Smooth muscle cell (in vitro differentiated cells): ENCODE measurements around the gene CCDC148. TPM values are rescaled to one million over a fixed set of nuclear protein-coding genes. Genes with fewer than 3 reads are reported as not detected.
"Not testable (repeated sequence)": the region's sequence is repeated elsewhere in the genome, so short reads cannot be mapped to it uniquely, and the experiment has no call there.

Source experiments
- DNase-seq: peaks from one replicate; lab custom pipeline; 2025; ENCODE audit not compliant: unreplicated experiment; lab: John Stamatoyannopoulos, UW
- H2AFZ ChIP-seq: fragments of 200-600 bp; sonication (generic); 2 replicates; pipeline ENCODE4 v1.6.0; 2016; ENCODE audit warnings: antibody characterized with exemption, low read depth, mild to moderate bottlenecking
- H3F3A ChIP-seq: fragments of 200-600 bp; sonication (generic); 2 replicates; pipeline ENCODE4 v1.6.0; 2017; ENCODE audit warnings: antibody characterized with exemption, low read depth
- H3K27ac ChIP-seq: fragments of 200-600 bp; sonication (generic); 2 replicates; pipeline ENCODE4 v1.5.1; 2016; ENCODE audit warnings: low read depth, mild to moderate bottlenecking
- H3K27me3 ChIP-seq: fragments of 200-600 bp; sonication (generic); 2 replicates; pipeline ENCODE4 v1.6.1; 2016; ENCODE audit warnings: low read depth, mild to moderate bottlenecking
- H3K36me3 ChIP-seq: fragments of 200-600 bp; sonication (generic); 2 replicates; pipeline ENCODE4 v1.5.1; 2016; ENCODE audit warnings: low read depth
- H3K4me1 ChIP-seq: fragments of 200-600 bp; sonication (generic); 2 replicates; pipeline ENCODE4 v1.5.1; 2016; ENCODE audit warnings: low read depth
- H3K4me2 ChIP-seq: fragments of 200-600 bp; sonication (generic); 2 replicates; pipeline ENCODE4 v1.6.0; 2016; ENCODE audit warnings: mild to moderate bottlenecking
- H3K4me3 ChIP-seq: fragments of 200-600 bp; sonication (generic); 2 replicates; pipeline ENCODE4 v1.5.1; 2016; ENCODE audit warnings: mild to moderate bottlenecking
- H3K79me2 ChIP-seq: fragments of 200-600 bp; sonication (generic); 2 replicates; pipeline ENCODE4 v1.6.0; 2016; ENCODE audit warnings: low read depth, mild to moderate bottlenecking
- H3K9ac ChIP-seq: fragments of 200-600 bp; sonication (generic); 2 replicates; pipeline ENCODE4 v1.6.0; 2016; ENCODE audit warnings: low read depth
- H3K9me3 ChIP-seq: fragments of 200-600 bp; sonication (generic); replicated peaks from 2 replicates; pipeline ENCODE4 v1.5.1; 2016; ENCODE audit warnings: low read depth
- H4K20me1 ChIP-seq: fragments of 200-600 bp; sonication (generic); 2 replicates; pipeline ENCODE4 v1.6.0; 2016; ENCODE audit warnings: low read depth
- CTCF ChIP-seq: fragments of 200-600 bp; sonication (generic); IDR thresholded peaks from 2 replicates; pipeline ENCODE4 v1.5.1; 2017; ENCODE audit warnings: borderline replicate concordance, mild to moderate bottlenecking, antibody characterized with exemption; ENCODE audit not compliant: insufficient read depth, poor library complexity, severe bottlenecking
- WGBS: methylation state at CpG from one replicate; pipeline ENCODE4 v1.1.7; 2016; ENCODE audit warnings: low lambda C conversion rate; 5-methylcytosine and 5-hydroxymethylcytosine counted together
- polyA plus RNA-seq: library from polyadenylated mRNA; unstranded; fragments of >200 nt; fragmentation: Nextera tagmentation; extraction: Ambion mirVana; gene quantifications from 2 replicates; pipeline ENCODE4 v1.2.1, GENCODE V29; 2016
- total RNA-seq: library from RNA; depleted of rRNA; stranded (reverse); fragments of >200 nt; gene quantifications from 2 replicates; pipeline ENCODE4 v1.2.3, GENCODE V29; 2014

CCDC148 gene
- total and polyA plus RNA-seq, 2 experiments from 2014 or later = 0.09 TPM; not detected in 1

DNA sequence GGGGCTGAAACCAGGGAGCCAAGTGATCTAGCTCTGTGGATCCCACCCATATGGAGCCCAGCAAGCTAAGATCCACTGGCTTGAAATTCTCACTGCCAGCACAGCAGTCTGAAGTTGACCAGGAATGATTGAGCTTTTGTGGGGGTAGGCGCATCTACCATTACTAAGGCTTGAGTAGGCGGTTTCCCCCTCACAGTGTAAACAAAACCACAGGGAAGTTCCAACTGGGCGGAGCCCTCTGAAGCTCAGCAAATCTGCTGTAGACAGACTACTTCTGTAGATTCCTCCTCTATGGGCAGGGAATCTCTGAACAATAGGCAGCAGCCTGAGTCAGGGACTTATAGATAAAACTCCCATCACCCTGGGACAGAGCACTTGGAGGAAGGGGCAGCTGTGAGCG lies 96.7 kb downstream of the CCDC148 start:
- no peak overlapping the region for H2AFZ ChIP-seq
- H3K4me1 ChIP-seq = no peaks in the 10 kb centered on the region
- no peaks in the 10 kb centered on the region for H4K20me1 ChIP-seq
- no peaks in the 10 kb centered on the region for H3F3A ChIP-seq
- TF ChIP-seq CTCF = no peak
- no peaks in the 10 kb centered on the region for H3K36me3 ChIP-seq
- no peaks in the 10 kb centered on the region for H3K27me3 ChIP-seq
- no peak overlapping the region for H3K4me3 ChIP-seq
- peaks cover 5% of the 10 kb centered on the region for H3K9me3 ChIP-seq
- H3K79me2 ChIP-seq = no peaks in the 10 kb centered on the region
- WGBS = 70% methylated on average over 4 of the region's 4 CpGs
- no peak for DNase-seq
- H3K4me2 ChIP-seq = no peak overlapping the region
- H3K27ac ChIP-seq = no peak overlapping the region
- no peak overlapping the region for H3K9ac ChIP-seq

DNA sequence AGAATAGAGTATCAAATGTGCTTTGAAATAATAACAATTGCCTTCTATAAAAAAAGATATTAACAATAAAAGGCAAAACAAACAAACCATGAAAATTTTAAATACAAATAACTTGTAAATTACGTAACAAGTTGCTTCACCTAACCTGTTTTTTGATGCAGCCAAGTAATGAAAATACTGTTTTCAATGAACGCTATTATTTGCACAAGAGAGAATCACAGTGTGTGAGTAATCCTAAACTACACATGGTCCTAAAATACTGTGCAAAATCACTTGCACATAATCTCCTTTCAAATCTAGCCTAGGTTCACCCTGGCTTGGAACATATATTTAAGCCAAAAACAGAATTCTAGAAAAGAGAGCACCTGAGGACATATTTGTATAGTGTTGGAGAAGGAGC lies 98.9 kb downstream of the CCDC148 start:
- no peaks in the 10 kb centered on the region for H3F3A ChIP-seq
- H3K36me3 ChIP-seq = no peaks in the 10 kb centered on the region
- H3K4me3 ChIP-seq = no peak overlapping the region
- no peaks in the 10 kb centered on the region for H3K9me3 ChIP-seq
- 94% methylated on average over 2 of the region's 2 CpGs for WGBS
- no peak for DNase-seq
- H3K27ac ChIP-seq = no peak overlapping the region
- no peaks in the 10 kb centered on the region for H3K79me2 ChIP-seq
- H2AFZ ChIP-seq = no peak overlapping the region
- H4K20me1 ChIP-seq = no peaks in the 10 kb centered on the region
- no peaks in the 10 kb centered on the region for H3K27me3 ChIP-seq
- H3K9ac ChIP-seq = no peak overlapping the region
- H3K4me2 ChIP-seq = no peak overlapping the region
- no peak for TF ChIP-seq CTCF
- H3K4me1 ChIP-seq = no peaks in the 10 kb centered on the region

- DNase-seq = no peak
- H3F3A ChIP-seq = no peaks in the 10 kb centered on the region
- no peak overlapping the region for H3K27ac ChIP-seq
- no peaks in the 10 kb centered on the region for H3K36me3 ChIP-seq
- TF ChIP-seq CTCF = no peak
- H2AFZ ChIP-seq = no peak overlapping the region
- no peaks in the 10 kb centered on the region for H4K20me1 ChIP-seq
- no peak overlapping the region for H3K9ac ChIP-seq
- no peaks in the 10 kb centered on the region for H3K79me2 ChIP-seq
- H3K4me3 ChIP-seq = no peak overlapping the region
- H3K4me2 ChIP-seq = no peak overlapping the region
- no peaks in the 10 kb centered on the region for H3K27me3 ChIP-seq
- WGBS = 93% methylated on average over 1 of the region's 1 CpG
- H3K9me3 ChIP-seq = no peaks in the 10 kb centered on the region
- H3K4me1 ChIP-seq = no peaks in the 10 kb centered on the region
Observed at GRCh38 chr2:158357122-158357521, 99.4 kb downstream of the CCDC148 start.

DNA sequence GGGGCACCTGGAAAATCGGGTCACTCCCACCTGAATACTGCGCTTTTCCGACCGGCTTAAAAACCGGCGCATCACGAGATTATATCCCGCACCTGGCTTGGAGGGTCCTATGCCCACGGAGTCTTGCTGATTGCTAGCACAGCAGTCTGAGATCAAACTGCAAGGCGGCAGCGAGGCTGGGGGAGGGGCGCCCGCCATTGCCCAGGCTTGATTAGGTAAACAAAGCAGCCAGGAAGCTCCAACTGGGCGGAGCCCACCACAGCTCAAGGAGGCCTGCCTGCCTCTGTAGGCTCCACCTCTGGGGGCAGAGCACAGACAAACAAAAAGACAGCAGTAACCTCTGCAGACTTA lies 105.1 kb downstream of the CCDC148 start:
- not testable (repeated sequence) for H3K27me3 ChIP-seq, H3K9me3 ChIP-seq, H3K36me3 ChIP-seq, H3K4me3 ChIP-seq, DNase-seq, H4K20me1 ChIP-seq, H3K27ac ChIP-seq, H3F3A ChIP-seq, H3K79me2 ChIP-seq, H3K4me2 ChIP-seq, H3K9ac ChIP-seq, H3K4me1 ChIP-seq, H2AFZ ChIP-seq
- 40% methylated on average over 3 of the region's 14 CpGs for WGBS

GRCh38 chr2:158350751-158351465 lies 105.6 kb downstream of the CCDC148 start:
- not testable (repeated sequence) for H3K4me3 ChIP-seq, H3F3A ChIP-seq, H3K4me2 ChIP-seq, H4K20me1 ChIP-seq, H3K9me3 ChIP-seq, H3K27me3 ChIP-seq, H3K9ac ChIP-seq, H3K27ac ChIP-seq, H3K79me2 ChIP-seq, H3K36me3 ChIP-seq, H2AFZ ChIP-seq, DNase-seq, H3K4me1 ChIP-seq
- 80% methylated on average over 18 of the region's 20 CpGs for WGBS
